Large intestine (tissue), 3 donors: ENCODE data around the gene GATAD2A. TPM values are rescaled to one million over a fixed set of nuclear protein-coding genes. Genes with fewer than 3 reads are reported as not detected.

Experiments
- DNase-seq, 2 donors: peaks; one replicate each; pipeline versions ENCODE4 v3.0.0 to v3.0.0-alpha.2; 2013
- H3K27ac ChIP-seq: one replicate; pipeline ENCODE4 v1.5.1; 2013; ENCODE audit warnings: low read length
- H3K27me3 ChIP-seq: 2 replicates; pipeline ENCODE4 v1.6.1; 2013; ENCODE audit warnings: low read length; ENCODE audit not compliant: control insufficient read depth, insufficient read depth
- H3K36me3 ChIP-seq: 2 replicates; pipeline ENCODE4 v1.6.1; 2013; ENCODE audit warnings: low read length; ENCODE audit not compliant: control insufficient read depth, insufficient read depth
- H3K4me1 ChIP-seq: one replicate; pipeline ENCODE4 v1.6.1; 2013; ENCODE audit warnings: low read length; ENCODE audit not compliant: control insufficient read depth, insufficient read depth
- H3K4me3 ChIP-seq: one replicate; pipeline ENCODE4 v1.5.1; 2013; ENCODE audit warnings: low read length
- H3K9me3 ChIP-seq: one replicate; pipeline ENCODE4 v1.6.1; 2013; ENCODE audit warnings: mild to moderate bottlenecking, low read depth, low read length, moderate library complexity; ENCODE audit not compliant: control insufficient read depth
- WGBS: methylation state at CpG from one replicate; pipeline ENCODE4 v1.1.5; 2013; ENCODE audit warnings: low lambda C conversion rate; ENCODE audit not compliant: insufficient coverage; 5-methylcytosine and 5-hydroxymethylcytosine counted together
- polyA plus RNA-seq: library from polyadenylated mRNA; unstranded; fragments of 120-200 nt; gene quantifications from one replicate; pipeline ENCODE4 v1.2.1, GENCODE V29; 2013

GATAD2A gene
- polyA plus RNA-seq, 1 donor: 46.8 TPM

DNA sequence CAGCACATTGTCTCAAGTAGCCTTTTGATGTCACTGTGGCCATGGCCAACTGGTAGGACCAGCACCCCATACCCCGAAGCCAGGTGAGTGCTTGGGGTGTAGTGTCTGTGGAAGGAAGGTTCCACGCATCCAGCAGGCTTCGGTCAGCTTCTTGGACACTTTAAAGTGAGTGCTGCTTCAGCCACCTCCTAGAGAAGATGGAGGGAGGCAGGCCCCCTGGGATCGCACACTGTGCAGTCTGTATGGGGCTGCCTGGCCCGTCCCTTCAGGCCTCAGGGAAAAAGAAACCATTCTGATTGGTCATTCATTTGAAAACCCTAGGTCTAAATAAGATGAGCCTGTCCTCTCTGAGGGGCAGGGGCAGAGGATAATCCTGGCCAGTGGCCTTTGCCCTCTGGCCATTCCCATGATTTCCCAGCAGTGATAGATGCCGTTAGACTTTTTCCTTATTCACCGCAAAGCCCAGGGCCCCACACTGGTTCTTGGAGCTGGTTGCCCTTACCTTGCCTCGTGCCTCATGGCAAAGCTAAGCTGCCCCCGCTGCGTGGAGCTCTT lies 30.7 kb downstream of the GATAD2A start:
- Histone ChIP-seq H3K4me3 (no peak overlapping the region), H3K36me3 (peaks cover 4% of the 10 kb centered on the region), H3K27me3 (no peaks in the 10 kb centered on the region), H3K9me3 (no peaks in the 10 kb centered on the region), H3K27ac (no peak overlapping the region), H3K4me1 (no peaks in the 10 kb centered on the region)
- no peak for DNase-seq
- WGBS: no CpG with 5 or more reads among the region's 10 CpGs

DNA sequence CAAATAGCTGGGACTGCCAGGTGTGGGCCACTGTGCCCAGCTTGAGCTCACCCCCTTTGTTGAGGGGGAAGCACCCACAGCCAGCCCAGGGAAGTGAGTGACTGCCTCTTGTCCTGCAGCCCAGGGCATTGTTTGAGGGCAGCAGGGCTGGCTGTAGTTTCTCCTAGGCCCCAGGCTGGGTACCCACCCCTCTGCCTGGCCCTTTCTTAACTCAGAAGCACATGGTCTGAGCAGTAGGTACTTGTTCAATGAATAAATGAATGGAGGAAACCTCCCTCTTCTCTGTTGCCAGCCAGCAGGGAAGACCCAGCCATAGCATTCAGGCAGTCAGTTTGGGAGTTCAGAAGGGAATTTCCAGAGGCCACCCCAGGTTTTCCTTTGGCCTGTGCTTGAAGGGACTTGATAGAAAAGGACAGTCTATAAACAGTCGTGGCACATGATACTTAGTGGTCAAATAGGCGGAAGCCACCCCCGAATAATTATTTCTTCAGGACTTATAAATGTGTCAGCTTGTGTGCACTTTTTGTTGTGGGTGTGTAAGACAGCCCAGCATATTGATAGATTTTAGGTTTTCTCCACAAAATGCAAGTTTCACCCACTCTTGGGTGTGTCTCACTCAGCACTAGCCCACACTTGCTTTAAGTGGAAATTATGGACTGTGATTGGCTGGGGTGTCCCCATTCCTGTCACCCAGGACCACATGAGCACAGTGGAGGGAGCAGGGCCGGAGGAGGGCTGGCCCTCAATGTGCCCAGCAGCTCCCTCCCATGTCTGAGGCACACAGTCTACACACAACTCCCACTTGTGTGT lies 33.1 kb downstream of the GATAD2A start:
- DNase-seq: no peak
- H3K27ac ChIP-seq: no peak overlapping the region
- H3K4me1 ChIP-seq: no peaks in the 10 kb centered on the region

DNA sequence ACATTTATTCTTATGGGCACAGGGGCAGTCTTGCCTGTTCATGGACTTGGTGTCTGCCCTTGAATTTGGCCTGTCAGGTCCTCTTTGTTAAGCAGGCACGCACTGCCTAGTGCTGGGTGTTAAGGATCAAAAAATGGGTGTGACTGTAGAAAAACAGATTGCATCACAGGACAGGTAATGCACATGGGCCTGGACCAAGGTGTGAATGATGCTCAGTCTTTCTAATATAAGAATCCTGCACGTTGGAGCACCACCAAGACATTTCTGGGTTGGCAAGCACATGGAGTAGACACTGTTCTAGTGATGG lies 33.7 kb downstream of the GATAD2A start:
- H3K4me1 ChIP-seq: no peaks in the 10 kb centered on the region
- H3K36me3 ChIP-seq: peaks cover 6% of the 10 kb centered on the region
- H3K4me3 ChIP-seq: no peak overlapping the region
- no peaks in the 10 kb centered on the region for H3K9me3 ChIP-seq
- DNase-seq: no peak
- H3K27ac ChIP-seq: no peak overlapping the region
- H3K27me3 ChIP-seq: no peaks in the 10 kb centered on the region
- no CpG with 5 or more reads among the region's 2 CpGs for WGBS

More for the DNA sequence above, 33.1 kb downstream of the GATAD2A start:
- Histone ChIP-seq H3K9me3 (no peaks in the 10 kb centered on the region), H3K27me3 (no peaks in the 10 kb centered on the region), H3K36me3 (peaks cover 4% of the 10 kb centered on the region), H3K4me3 (no peak overlapping the region)
- WGBS: no CpG with 5 or more reads among the region's 4 CpGs

DNA sequence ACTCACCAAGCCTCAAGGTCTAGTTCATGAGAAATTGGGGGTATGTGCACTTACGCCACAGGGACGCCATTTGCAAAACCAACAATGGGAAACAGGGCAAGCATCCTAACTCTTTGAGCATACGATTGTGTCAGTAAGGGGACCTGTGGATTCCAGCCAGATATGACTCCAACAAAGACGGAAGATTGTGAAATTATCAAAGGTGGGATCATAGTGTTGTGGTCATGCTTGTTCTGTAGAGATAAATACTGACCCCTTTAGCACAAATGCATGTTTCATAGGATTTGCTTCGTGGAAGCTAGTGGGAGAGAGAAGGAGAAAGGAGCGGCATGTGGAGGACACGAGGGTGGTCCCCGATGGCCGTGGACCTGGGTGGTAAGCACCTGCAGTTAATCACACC lies 37.8 kb downstream of the GATAD2A start:
- Histone ChIP-seq H3K27ac (no peak overlapping the region), H3K4me3 (no peak overlapping the region), H3K27me3 (no peaks in the 10 kb centered on the region), H3K9me3 (no peaks in the 10 kb centered on the region), H3K36me3 (peaks cover 3% of the 10 kb centered on the region), H3K4me1 (no peaks in the 10 kb centered on the region)
- WGBS: no CpG with 5 or more reads among the region's 9 CpGs
- DNase-seq: no peak

- no CpG with 5 or more reads among the region's 11 CpGs for WGBS
- no peaks in the 10 kb centered on the region for H3K4me1 ChIP-seq
- H3K9me3 ChIP-seq: no peaks in the 10 kb centered on the region
- peaks cover 3% of the 10 kb centered on the region for H3K36me3 ChIP-seq
- no peak for DNase-seq
- no peak overlapping the region for H3K27ac ChIP-seq
- H3K27me3 ChIP-seq: no peaks in the 10 kb centered on the region
- H3K4me3 ChIP-seq: no peak overlapping the region
These were observed 38.6 kb downstream of the GATAD2A start for GRCh38 chr19:19443902-19444680.

- peaks cover 3% of the 10 kb centered on the region for H3K36me3 ChIP-seq
- no CpG with 5 or more reads among the region's 4 CpGs for WGBS
- no peak overlapping the region for H3K27ac ChIP-seq
- DNase-seq: no peak
- no peaks in the 10 kb centered on the region for H3K9me3 ChIP-seq
- H3K4me1 ChIP-seq: no peaks in the 10 kb centered on the region
- no peak overlapping the region for H3K4me3 ChIP-seq
- no peaks in the 10 kb centered on the region for H3K27me3 ChIP-seq
These were observed 39.2 kb downstream of the GATAD2A start for GRCh38 chr19:19444681-19445155.

GRCh38 chr19:19445288-19445687 lies 39.8 kb downstream of the GATAD2A start:
- peaks cover 3% of the 10 kb centered on the region for H3K36me3 ChIP-seq
- no peak overlapping the region for H3K27ac ChIP-seq
- no peak for DNase-seq
- no peak overlapping the region for H3K4me3 ChIP-seq
- no peaks in the 10 kb centered on the region for H3K27me3 ChIP-seq
- WGBS: 40% methylated on average over 1 of the region's 1 CpG
- H3K4me1 ChIP-seq: no peaks in the 10 kb centered on the region
- H3K9me3 ChIP-seq: no peaks in the 10 kb centered on the region

DNA sequence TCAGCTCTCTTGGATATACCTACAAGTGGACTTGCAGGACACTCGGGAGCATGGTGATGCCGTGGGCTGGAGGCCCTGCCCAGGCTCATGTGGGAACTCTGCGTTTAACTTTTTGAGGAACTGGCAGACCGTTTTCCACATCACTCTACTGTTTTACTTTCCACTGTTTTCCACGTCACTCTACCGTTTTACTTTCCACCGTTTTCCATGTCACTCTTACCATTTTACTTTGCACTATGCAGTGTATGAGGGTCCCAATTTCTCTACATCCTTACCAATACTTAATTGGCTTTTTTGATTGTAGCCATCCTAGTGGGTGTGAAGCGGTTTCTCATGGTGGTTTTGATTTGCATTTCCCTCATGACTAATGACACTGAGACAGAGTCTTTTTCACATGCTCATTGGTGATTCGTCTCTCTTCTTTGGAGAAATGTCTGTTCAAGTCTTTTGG lies 40.5 kb downstream of the GATAD2A start:
- no peak for DNase-seq
- peaks cover 3% of the 10 kb centered on the region for H3K36me3 ChIP-seq
- no peaks in the 10 kb centered on the region for H3K27me3 ChIP-seq
- no peaks in the 10 kb centered on the region for H3K4me1 ChIP-seq
- H3K4me3 ChIP-seq: no peak overlapping the region
- H3K27ac ChIP-seq: no peak overlapping the region
- 96% methylated on average over 6 of the region's 9 CpGs for WGBS
- H3K9me3 ChIP-seq: no peaks in the 10 kb centered on the region

- no peak for DNase-seq
- peaks cover 3% of the 10 kb centered on the region for H3K4me1 ChIP-seq
- WGBS: no CpG with 5 or more reads among the region's 9 CpGs
- no peak overlapping the region for H3K27ac ChIP-seq
- peaks cover 3% of the 10 kb centered on the region for H3K36me3 ChIP-seq
- no peaks in the 10 kb centered on the region for H3K27me3 ChIP-seq
- no peaks in the 10 kb centered on the region for H3K9me3 ChIP-seq
- H3K4me3 ChIP-seq: no peak overlapping the region
These were observed 41.4 kb downstream of the GATAD2A start for GRCh38 chr19:19446655-19447437.
